WTC11 (cell line): Measurements from ENCODE around the gene DACT3.

ENCODE experiments used
- CREB1 ChIP-seq: sonication (generic); formaldehyde crosslinking; IDR thresholded peaks from 2 replicates; pipeline ENCODE4 v1.8.0; 2023; ENCODE audit warnings: mild to moderate bottlenecking, missing genetic modification reagents
- CTCF ChIP-seq: fragments of 200-600 bp; IDR thresholded peaks from 2 replicates; pipeline ENCODE4 v1.8.0; 2022; ENCODE audit warnings: antibody characterized with exemption
- FOXP1 ChIP-seq: sonication (generic); formaldehyde crosslinking; IDR thresholded peaks from 2 replicates; pipeline ENCODE4 v1.8.0; 2022; ENCODE audit warnings: missing genetic modification reagents, mild to moderate bottlenecking, moderate library complexity, borderline replicate concordance
- NR3C1 ChIP-seq: sonication (generic); formaldehyde crosslinking; conservative IDR thresholded peaks from 2 replicates; pipeline ENCODE4 v1.8.1; 2023; ENCODE audit warnings: low read depth, mild to moderate bottlenecking, missing genetic modification reagents
- TEAD4 ChIP-seq: sonication (generic); formaldehyde crosslinking; IDR thresholded peaks from 2 replicates; pipeline ENCODE4 v1.8.0; 2022; ENCODE audit warnings: mild to moderate bottlenecking, missing genetic modification reagents
- ZNF263 ChIP-seq: sonication (generic); formaldehyde crosslinking; IDR thresholded peaks from 2 replicates; pipeline ENCODE4 v1.8.1; 2022; ENCODE audit warnings: low read depth, mild to moderate bottlenecking, moderate library complexity, missing genetic modification reagents

- no peak for TF ChIP-seq CREB1
- TF ChIP-seq CTCF = no peak
- no peak for TF ChIP-seq FOXP1 (CRISPR knock-in tag)
- no peak for TF ChIP-seq NR3C1 (CRISPR knock-in tag)
- TF ChIP-seq TEAD4 (CRISPR knock-in tag) = no peak
- TF ChIP-seq ZNF263 (CRISPR knock-in tag) = no peak
These were observed 9.8 kb upstream of the DACT3 start for GRCh38 chr19:46670813-46671212.
